B cell (primary cell): ENCODE results near the gene DKC1. TPM values are rescaled to one million over a fixed set of nuclear protein-coding genes. Genes with fewer than 3 reads are reported as not detected.
A peak's percentile ranks its signal among the peaks of the same experiment; 100 is the strongest.

Experiments
- ATAC-seq: fragments of 200-7000 bp; cut with Tn5 transposase; one replicate; pipeline ENCODE4 v1.10.0; 2021; ENCODE audit warnings: low read depth, mild to moderate bottlenecking, moderate number of reproducible peaks, moderate library complexity
- CTCF ChIA-PET: fragments of 350-600 bp; sonication (Branson Sonifier 250); formaldehyde crosslinking; loops from one replicate; lab custom pipeline; 2021; ENCODE audit warnings: antibody characterized with exemption, inconsistent platforms; lab: Charles Lee
- POLR2A ChIA-PET: fragments of 350-600 bp; sonication (Branson Sonifier 250); formaldehyde crosslinking; loops from one replicate; lab custom pipeline; 2021; ENCODE audit warnings: antibody characterized with exemption; lab: Charles Lee
- DNase-seq: peaks from one replicate; pipeline ENCODE4 v3.0.0; 2013
- H2AFZ ChIP-seq: 2 replicates; pipeline ENCODE4 v1.6.1; 2012; ENCODE audit warnings: mild to moderate bottlenecking, low read depth, low read length; ENCODE audit not compliant: insufficient read depth, poor library complexity, severe bottlenecking
- H3K27ac ChIP-seq, 2 donors: 1 replicate in 1 of 2; 2 replicates in 1 of 2; pipeline ENCODE4 v1.5.1; 2012 to 2013; ENCODE audit warnings: low read length in 2 of 2, mild to moderate bottlenecking in 2 of 2, moderate library complexity in 1 of 2
- H3K27me3 ChIP-seq, 4 experiments: fragments of 200-600 bp in 1 of 4; sonication (generic) in 1 of 4; replicated peaks in 1 of 4; 1 replicate in 2 of 4; 2 replicates in 2 of 4; pipeline versions ENCODE4 v1.6.1 to v1.7.0; 2013 to 2016; ENCODE audit warnings: low read length in 3 of 4, mild to moderate bottlenecking in 2 of 4, mixed read lengths in 1 of 4, moderate library complexity in 1 of 4; ENCODE audit not compliant: insufficient read depth in 4 of 4, control insufficient read depth in 3 of 4; ENCODE audit errors: control extremely low read depth in 1 of 4
- H3K36me3 ChIP-seq, 2 experiments: replicated peaks in 1 of 2; 1 replicate in 1 of 2; 2 replicates in 1 of 2; pipeline versions ENCODE4 v1.6.1 to v1.7.1; 2013; ENCODE audit warnings: low read length in 1 of 2; ENCODE audit not compliant: insufficient read depth in 2 of 2, control insufficient read depth in 1 of 2; ENCODE audit errors: control extremely low read depth in 1 of 2, extremely low read depth in 1 of 2
- H3K4me1 ChIP-seq, 2 donors: fragments of 200-600 bp in 1 of 2; sonication (generic) in 1 of 2; 1 replicate in 1 of 2; 2 replicates in 1 of 2; pipeline versions ENCODE4 v1.5.1 to v1.6.1; 2013 to 2017; ENCODE audit warnings: low read length in 2 of 2; ENCODE audit not compliant: control insufficient read depth in 2 of 2, insufficient read depth in 2 of 2
- H3K4me2 ChIP-seq: replicated peaks from 2 replicates; pipeline ENCODE3; 2012; ENCODE audit warnings: mild to moderate bottlenecking, low read depth, low read length; ENCODE audit not compliant: poor library complexity, severe bottlenecking
- H3K4me3 ChIP-seq, 5 experiments: fragments of 200-600 bp in 1 of 5; sonication (generic) in 1 of 5; 1 replicate in 3 of 5; 2 replicates in 2 of 5; pipeline versions ENCODE4 v1.5.1 to v1.7.0; 2011 to 2016; ENCODE audit warnings: low read length in 4 of 5, mild to moderate bottlenecking in 4 of 5, low read depth in 2 of 5, control low read depth in 1 of 5, moderate library complexity in 1 of 5; ENCODE audit not compliant: insufficient read depth in 1 of 5; ENCODE audit errors: control extremely low read depth in 1 of 5, extremely low read depth in 1 of 5
- H3K79me2 ChIP-seq: fragments of 200-600 bp; sonication (generic); one replicate; pipeline ENCODE4 v1.6.0; 2016; ENCODE audit warnings: low read length; ENCODE audit not compliant: control insufficient read depth, insufficient read depth
- H3K9ac ChIP-seq: fragments of 200-600 bp; sonication (generic); 2 replicates; pipeline ENCODE4 v1.6.1; 2017; ENCODE audit warnings: mild to moderate bottlenecking, low read length, moderate library complexity
- H3K9me3 ChIP-seq, 3 donors: one replicate each; pipeline versions ENCODE4 v1.6.1 to v1.7.1; 2013; ENCODE audit warnings: low read length in 2 of 3; ENCODE audit not compliant: control insufficient read depth in 2 of 3, insufficient read depth in 1 of 3; ENCODE audit errors: control extremely low read depth in 1 of 3
- H4K20me1 ChIP-seq: 2 replicates; pipeline ENCODE4 v1.6.0; 2012; ENCODE audit warnings: mild to moderate bottlenecking, low read length; ENCODE audit not compliant: insufficient read depth, control insufficient read depth, poor library complexity, severe bottlenecking
- H3K27ac Mint-ChIP-seq: one replicate; pipeline ENCODE4 v1.8.0; 2021; ENCODE audit warnings: mixed read lengths
- H3K27me3 Mint-ChIP-seq: one replicate; pipeline ENCODE4 v1.8.0; 2021; ENCODE audit warnings: mixed read lengths
- H3K4me1 Mint-ChIP-seq: one replicate; pipeline ENCODE4 v1.8.0; 2021; ENCODE audit warnings: mixed read lengths
- H3K4me3 Mint-ChIP-seq: one replicate; pipeline ENCODE4 v1.8.0; 2021; ENCODE audit warnings: mixed read lengths
- H3K9me3 Mint-ChIP-seq: one replicate; pipeline ENCODE4 v1.8.0; 2022; ENCODE audit warnings: mixed read lengths; ENCODE audit not compliant: insufficient read depth
- EZH2 ChIP-seq: IDR thresholded peaks from 2 replicates; pipeline ENCODE4 v1.6.1; 2012; ENCODE audit warnings: borderline replicate concordance, low read depth, mild to moderate bottlenecking, moderate library complexity, low read length; ENCODE audit not compliant: insufficient read depth, poor library complexity, severe bottlenecking
- WGBS: methylation state at CpG from one replicate; pipeline ENCODE4 v1.1.5; 2013; ENCODE audit warnings: missing lambda C conversion rate; ENCODE audit not compliant: insufficient coverage; 5-methylcytosine and 5-hydroxymethylcytosine counted together
- intact Hi-C: fragments of 100-400 bp; cut with micrococcal nuclease; formaldehyde crosslinking; loops from one replicate; pipeline ENCODE4 v1.10.0; 2022
- polyA plus RNA-seq: library from polyadenylated mRNA; depleted of rRNA; stranded (reverse); fragments of >200 nt; gene quantifications from 2 replicates; pipeline ENCODE4 v1.2.3, GENCODE V29; 2012
- total RNA-seq, 2 donors: library from RNA; stranded (reverse); fragments of 120-200 nt in 1 of 2; gene quantifications; 1 replicate in 1 of 2; 2 replicates in 1 of 2; pipeline versions ENCODE4 v1.2.3 to v1.2.4, GENCODE V29; 2013 to 2022
- TF ChIP-seq, protein P1 (sequence below): fragments of 200-600 bp; IDR thresholded peaks from one replicate; pipeline ENCODE4 v1.8.0; 2022; ENCODE audit warnings: antibody characterized with exemption, mild to moderate bottlenecking

DKC1 gene
- total and polyA plus RNA-seq, 2 donors (not counting 1 experiment from before 2014, with no cell fraction given), result 18.8 to 73.5 TPM

DNA sequence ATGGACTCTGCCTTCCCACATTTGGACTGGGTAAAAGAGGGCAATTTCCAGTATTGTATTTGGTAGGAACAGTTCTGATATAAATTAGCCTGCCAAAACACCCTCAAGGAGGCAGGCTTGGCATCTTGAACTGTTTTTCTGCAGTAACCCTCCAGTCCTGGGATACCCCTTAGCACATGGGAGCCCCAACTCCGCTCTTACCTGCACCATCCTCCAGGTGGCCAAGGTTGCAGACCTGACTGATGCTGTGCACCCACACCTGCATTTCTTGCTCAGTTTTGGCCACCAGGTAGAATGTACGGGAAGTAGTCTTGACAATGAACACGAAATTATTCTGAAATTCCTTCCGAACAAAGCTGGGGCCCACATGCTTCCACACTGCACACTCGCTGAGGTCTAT is 46.8 kb upstream of the DKC1 start:
- ATAC-seq (no peak), DNase-seq (no peak)
- Histone ChIP-seq H2AFZ (no peak overlapping the region), H3K4me2 (no peak overlapping the region), H3K4me1 (peaks cover 30 to 31% of the 10 kb centered on the region in 2 donors), H4K20me1 (no peaks in the 10 kb centered on the region), H3K9me3 (no peaks in the 10 kb centered on the region), H3K9ac (no peak overlapping the region), H3K79me2 (no peaks in the 10 kb centered on the region), H3K36me3 (peaks cover 0 to 6% of the 10 kb centered on the region in 2 experiments), H3K27ac (no peak overlapping the region), H3K27me3 (no peaks in the 10 kb centered on the region), H3K4me3 (no peak overlapping the region)
- intact Hi-C loops, result loop anchor here (10.0 kb wide), 1 partner anchor 129 kb away; no protein-coding TSS in a partner anchor
- no peak overlapping the region for H3K4me3 Mint-ChIP-seq
- ChIA-PET CTCF (interaction anchor here (0.9 to 4.8 kb wide), 4 partner anchors 9 to 34 kb away, joined by 3 to 44 read pairs (median 4); partner anchors contain the start of gene GAB3), POLR2A (no interaction called here)
- 96% methylated on average over 4 of the region's 5 CpGs for WGBS
- no peaks in the 10 kb centered on the region for H3K27me3 Mint-ChIP-seq
- no peak overlapping the region for H3K27ac Mint-ChIP-seq
- no peaks in the 10 kb centered on the region for H3K9me3 Mint-ChIP-seq
- TF ChIP-seq, protein P1, sequence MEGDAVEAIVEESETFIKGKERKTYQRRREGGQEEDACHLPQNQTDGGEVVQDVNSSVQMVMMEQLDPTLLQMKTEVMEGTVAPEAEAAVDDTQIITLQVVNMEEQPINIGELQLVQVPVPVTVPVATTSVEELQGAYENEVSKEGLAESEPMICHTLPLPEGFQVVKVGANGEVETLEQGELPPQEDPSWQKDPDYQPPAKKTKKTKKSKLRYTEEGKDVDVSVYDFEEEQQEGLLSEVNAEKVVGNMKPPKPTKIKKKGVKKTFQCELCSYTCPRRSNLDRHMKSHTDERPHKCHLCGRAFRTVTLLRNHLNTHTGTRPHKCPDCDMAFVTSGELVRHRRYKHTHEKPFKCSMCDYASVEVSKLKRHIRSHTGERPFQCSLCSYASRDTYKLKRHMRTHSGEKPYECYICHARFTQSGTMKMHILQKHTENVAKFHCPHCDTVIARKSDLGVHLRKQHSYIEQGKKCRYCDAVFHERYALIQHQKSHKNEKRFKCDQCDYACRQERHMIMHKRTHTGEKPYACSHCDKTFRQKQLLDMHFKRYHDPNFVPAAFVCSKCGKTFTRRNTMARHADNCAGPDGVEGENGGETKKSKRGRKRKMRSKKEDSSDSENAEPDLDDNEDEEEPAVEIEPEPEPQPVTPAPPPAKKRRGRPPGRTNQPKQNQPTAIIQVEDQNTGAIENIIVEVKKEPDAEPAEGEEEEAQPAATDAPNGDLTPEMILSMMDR, result no peak
- TF ChIP-seq EZH2, result no peak
- peaks cover 46% of the 10 kb centered on the region for H3K4me1 Mint-ChIP-seq

DNA sequence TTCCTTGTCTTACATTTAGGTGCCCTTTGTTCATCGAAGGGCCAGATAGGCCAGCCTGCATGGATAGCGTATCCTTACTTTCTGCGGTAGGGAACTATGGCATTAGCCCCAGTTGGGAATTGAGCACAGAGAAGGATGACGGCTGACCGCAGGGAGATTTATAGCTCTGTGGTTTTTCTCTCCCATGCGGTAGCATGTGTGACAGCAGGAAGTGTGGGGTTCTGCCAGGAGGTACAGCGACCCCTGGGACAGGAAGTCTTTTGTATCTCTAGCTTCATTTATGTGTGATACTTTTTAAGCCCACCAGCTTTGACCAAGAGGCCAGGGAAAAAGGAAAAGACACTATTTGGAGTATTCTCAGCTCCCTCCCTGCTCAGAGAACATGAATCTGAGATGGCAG is 44.8 kb upstream of the DKC1 start:
- POLR2A ChIA-PET, result interaction anchor here (0.7 kb wide), 1 partner anchor 33 kb away, joined by 7 read pairs; the partner anchor contains the start of gene GAB3
- TF ChIP-seq EZH2, result no peak
- TF ChIP-seq, protein P1, result no peak

More for the DNA sequence above, 44.8 kb upstream of the DKC1 start:
- Mint-ChIP-seq H3K9me3 (no peaks in the 10 kb centered on the region), H3K4me3 (peak overlapping the region; percentile 64), H3K27ac (peak overlapping the region; percentile 85), H3K4me1 (peaks cover 37% of the 10 kb centered on the region), H3K27me3 (no peaks in the 10 kb centered on the region)
- Histone ChIP-seq H3K79me2 (peaks cover 7% of the 10 kb centered on the region), H3K9ac (peak overlapping the region; percentile 4), H3K4me3 (no peak overlapping the region), H3K36me3 (no peaks in the 10 kb centered on the region), H3K4me2 (peak overlapping the region; percentile 56), H2AFZ (no peak overlapping the region), H3K27me3 (no peaks in the 10 kb centered on the region), H3K27ac (peak overlapping the region in 1 of 2 donors; percentile 22), H3K4me1 (peaks cover 29 to 30% of the 10 kb centered on the region in 2 donors), H3K9me3 (no peaks in the 10 kb centered on the region), H4K20me1 (no peaks in the 10 kb centered on the region)
- CTCF ChIA-PET, result interaction anchor here (1.0 to 4.8 kb wide), 3 partner anchors 10 to 121 kb away, joined by 3 to 44 read pairs (median 5); partner anchors contain the start of gene GAB3
- DNase-seq (peak; percentile 27), ATAC-seq (no peak)
- 8% methylated on average over 2 of the region's 7 CpGs for WGBS
- intact Hi-C loops, result loop anchor here (2.0 to 10.0 kb wide), 2 partner anchors 31 to 127 kb away; no protein-coding TSS in a partner anchor
